Spleen (tissue), 11 donors: ENCODE measurements around the gene BPHL. TPM values are rescaled to one million over a fixed set of nuclear protein-coding genes. Genes with fewer than 3 reads are reported as not detected.

Source experiments
- DNase-seq: peaks from one replicate; pipeline ENCODE4 v3.0.0-alpha.2; 2020
- H3K27ac ChIP-seq, 8 donors: fragments of 200-600 bp; sonication (generic) in 7 of 8; 1 replicate in 4 of 8; 2 replicates in 4 of 8; pipeline versions ENCODE4 v1.5.0 to v1.8.0; 2016 to 2021; ENCODE audit warnings: inconsistent platforms in 4 of 8, mild to moderate bottlenecking in 4 of 8, moderate library complexity in 1 of 8
- H3K27me3 ChIP-seq, 7 donors: fragments of 200-600 bp; sonication (generic) in 6 of 7; replicated peaks in 1 of 7; 1 replicate in 4 of 7; 2 replicates in 3 of 7; pipeline versions ENCODE4 v1.5.0 to v1.8.0; 2016 to 2021; ENCODE audit warnings: inconsistent platforms in 3 of 7, mild to moderate bottlenecking in 1 of 7
- H3K36me3 ChIP-seq, 6 donors: fragments of 200-600 bp; sonication (generic) in 5 of 6; 1 replicate in 4 of 6; 2 replicates in 2 of 6; pipeline versions ENCODE4 v1.5.0 to v1.8.0; 2016 to 2021; ENCODE audit warnings: inconsistent platforms in 2 of 6
- H3K4me1 ChIP-seq, 6 donors: fragments of 200-600 bp; sonication (generic) in 5 of 6; 1 replicate in 3 of 6; 2 replicates in 3 of 6; pipeline versions ENCODE4 v1.5.0 to v1.8.0; 2016 to 2021; ENCODE audit warnings: inconsistent platforms in 3 of 6
- H3K4me3 ChIP-seq, 8 donors: fragments of 200-600 bp; sonication (generic) in 7 of 8; 1 replicate in 4 of 8; 2 replicates in 4 of 8; pipeline versions ENCODE4 v1.5.0 to v1.8.0; 2016 to 2021; ENCODE audit warnings: inconsistent platforms in 4 of 8, mild to moderate bottlenecking in 4 of 8, moderate library complexity in 2 of 8
- H3K9me3 ChIP-seq, 8 donors: fragments of 200-600 bp; sonication (generic) in 7 of 8; 1 replicate in 4 of 8; 2 replicates in 4 of 8; pipeline versions ENCODE4 v1.5.0 to v1.8.0; 2016 to 2021; ENCODE audit warnings: inconsistent platforms in 4 of 8
- POLR2A ChIP-seq, 3 donors: fragments of 450-650 bp; IDR thresholded peaks; one replicate each; pipeline ENCODE4 v1.5.1; 2017; ENCODE audit warnings: antibody characterized with exemption in 3 of 3, mild to moderate bottlenecking in 1 of 3
- POLR2AphosphoS5 ChIP-seq, 3 donors: sonication (generic); formaldehyde crosslinking; IDR thresholded peaks; one replicate each; pipeline ENCODE4 v1.5.1; 2017; ENCODE audit warnings: antibody characterized with exemption in 3 of 3
- WGBS, 5 donors: extraction: QIAGEN DNeasy Blood & Tissue Kit in 3 of 5; methylation state at CpG; one replicate each; pipeline versions ENCODE4 v1.1.5 to v1.1.7; 2013 to 2018; 5-methylcytosine and 5-hydroxymethylcytosine counted together
- intact Hi-C: fragments of 100-400 bp; cut with DNase I; formaldehyde crosslinking; loops from one replicate; pipeline ENCODE4 v1.15.0; 2023; ENCODE audit warnings: low total_unique reads
- polyA plus RNA-seq, 3 donors: library from polyadenylated mRNA; stranded (reverse); fragments of 200-250 nt; gene quantifications; one replicate each; pipeline ENCODE4 v1.2.1, GENCODE V29; 2013
- total RNA-seq, 7 donors: library from RNA; depleted of rRNA in 3 of 7; stranded (reverse); fragments of >200 nt in 3 of 7; fragmentation: NEBNext Ultra II Directional in 4 of 7; extraction: Animal tissue kit (Norgen Biotek cat#: 25700) in 4 of 7; gene quantifications; one replicate each; pipeline versions ENCODE4 v1.1.0 to v1.2.1, GENCODE V29; 2016 to 2021
- TF ChIP-seq, protein P1 (sequence below), 11 experiments: fragments of 200-600 bp in 7 of 11; fragments of 450-650 bp in 4 of 11; sonication (generic) in 4 of 11; IDR thresholded peaks in 8 of 11; conservative IDR thresholded peaks in 3 of 11; 1 replicate in 7 of 11; 2 replicates in 4 of 11; pipeline versions ENCODE4 v1.4.0 to v1.8.0; 2016 to 2021; ENCODE audit warnings: antibody characterized with exemption in 11 of 11, inconsistent platforms in 4 of 11, mild to moderate bottlenecking in 1 of 11
- donor health status: healthy with polysubstance abuse.
- donor health status: DM: no; HTN: no; CAD: no; lungs with moderate emphysema.
- donor health status: DM: no; HTN: no; CAD: no.
- donor health status: Bipolar disorder and iron deficiency.
- donor health status: healthy.
- donor health status: DM: no; HTN: no; CAD: no.
- donor health status: DM: yes; HTN: yes; CAD: no.

The BPHL gene
- total and polyA plus RNA-seq, 10 donors = 6.6 to 11.3 (median 9.4) TPM

DNA sequence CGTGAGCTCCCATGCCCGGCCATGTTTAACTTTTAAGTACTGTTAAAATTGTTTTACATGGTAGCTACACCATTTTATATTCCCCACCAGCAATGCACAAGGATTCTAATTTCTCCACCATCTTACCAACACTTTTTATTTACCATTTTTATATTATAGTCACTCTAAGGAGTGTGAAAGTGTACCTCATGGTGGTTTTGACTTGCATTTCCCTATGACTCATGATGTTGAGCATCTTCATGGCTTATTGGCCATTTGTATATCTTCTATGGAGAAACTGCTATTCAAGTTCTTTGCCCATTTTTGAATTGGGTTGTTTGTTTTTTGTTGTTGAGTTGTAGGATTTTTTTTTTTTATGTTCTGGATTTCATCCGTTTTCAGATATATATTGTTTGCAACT lies 15.6 kb upstream of the BPHL start:
- Histone ChIP-seq H3K27me3 (no peaks in the 10 kb centered on the region), H3K27ac (no peak overlapping the region), H3K4me3 (no peak overlapping the region), H3K36me3 (peaks cover 6 to 100% (median 77%) of the 10 kb centered on the region in 6 donors), H3K4me1 (no peaks in the 10 kb centered on the region), H3K9me3 (no peaks in the 10 kb centered on the region)
- intact Hi-C loops = no loop called here
- 95 to 98% (median 96%) methylated on average over 3 of the region's 3 CpGs for WGBS, 5 donors
- no peak for DNase-seq
- TF ChIP-seq POLR2A (IDR thresholded peaks at IDR 0.05) = no peak

DNA sequence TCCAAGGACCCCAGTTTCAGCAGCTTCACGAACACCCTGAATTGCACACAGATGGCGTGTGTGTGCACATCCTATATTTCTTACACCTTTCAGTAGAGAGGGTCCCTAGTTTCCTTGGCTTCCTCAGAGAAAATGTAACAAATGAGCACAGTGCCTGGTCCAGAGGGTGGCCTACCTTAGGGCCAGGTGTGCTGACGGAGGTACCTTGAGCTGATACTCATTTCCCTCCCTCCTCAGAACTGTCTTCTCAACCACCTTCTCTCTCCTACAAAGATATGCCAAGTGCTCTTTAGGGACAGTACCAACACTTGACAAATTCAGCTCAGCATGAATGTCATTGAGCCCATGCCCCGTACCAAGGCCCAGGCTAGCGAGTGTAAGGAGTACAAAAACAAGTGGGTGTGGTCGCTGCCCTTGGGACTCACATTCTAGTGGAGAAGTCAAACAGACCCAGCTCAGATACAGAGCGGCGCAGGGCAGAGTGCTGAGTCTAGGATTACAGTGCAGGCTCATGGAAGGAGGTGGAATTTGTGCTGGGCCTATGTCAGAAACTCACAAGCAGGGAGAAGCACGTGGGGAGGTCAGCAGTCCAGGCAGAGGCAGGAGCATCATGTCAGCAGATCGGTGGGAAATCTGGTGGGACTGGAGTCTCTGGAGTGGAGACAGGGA lies 9.6 kb upstream of the BPHL start:
- Histone ChIP-seq H3K27ac (no peak overlapping the region), H3K9me3 (no peaks in the 10 kb centered on the region), H3K4me3 (no peak overlapping the region), H3K4me1 (no peaks in the 10 kb centered on the region), H3K27me3 (no peaks in the 10 kb centered on the region), H3K36me3 (peaks cover 6 to 100% (median 81%) of the 10 kb centered on the region in 6 donors)
- 86 to 93% (median 92%) methylated on average over 10 of the region's 10 CpGs for WGBS, 5 donors
- TF ChIP-seq POLR2A (IDR thresholded peaks at IDR 0.05) (no peak), POLR2AphosphoS5 (IDR thresholded peaks at IDR 0.05) (no peak)
- TF ChIP-seq, protein P1, sequence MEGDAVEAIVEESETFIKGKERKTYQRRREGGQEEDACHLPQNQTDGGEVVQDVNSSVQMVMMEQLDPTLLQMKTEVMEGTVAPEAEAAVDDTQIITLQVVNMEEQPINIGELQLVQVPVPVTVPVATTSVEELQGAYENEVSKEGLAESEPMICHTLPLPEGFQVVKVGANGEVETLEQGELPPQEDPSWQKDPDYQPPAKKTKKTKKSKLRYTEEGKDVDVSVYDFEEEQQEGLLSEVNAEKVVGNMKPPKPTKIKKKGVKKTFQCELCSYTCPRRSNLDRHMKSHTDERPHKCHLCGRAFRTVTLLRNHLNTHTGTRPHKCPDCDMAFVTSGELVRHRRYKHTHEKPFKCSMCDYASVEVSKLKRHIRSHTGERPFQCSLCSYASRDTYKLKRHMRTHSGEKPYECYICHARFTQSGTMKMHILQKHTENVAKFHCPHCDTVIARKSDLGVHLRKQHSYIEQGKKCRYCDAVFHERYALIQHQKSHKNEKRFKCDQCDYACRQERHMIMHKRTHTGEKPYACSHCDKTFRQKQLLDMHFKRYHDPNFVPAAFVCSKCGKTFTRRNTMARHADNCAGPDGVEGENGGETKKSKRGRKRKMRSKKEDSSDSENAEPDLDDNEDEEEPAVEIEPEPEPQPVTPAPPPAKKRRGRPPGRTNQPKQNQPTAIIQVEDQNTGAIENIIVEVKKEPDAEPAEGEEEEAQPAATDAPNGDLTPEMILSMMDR (IDR thresholded peaks at IDR 0.05 in 8 of 11, conservative IDR thresholded peaks at IDR 0.05 in 3 of 11) = no peak
- no peak for DNase-seq
- intact Hi-C loops = no loop called here

DNA sequence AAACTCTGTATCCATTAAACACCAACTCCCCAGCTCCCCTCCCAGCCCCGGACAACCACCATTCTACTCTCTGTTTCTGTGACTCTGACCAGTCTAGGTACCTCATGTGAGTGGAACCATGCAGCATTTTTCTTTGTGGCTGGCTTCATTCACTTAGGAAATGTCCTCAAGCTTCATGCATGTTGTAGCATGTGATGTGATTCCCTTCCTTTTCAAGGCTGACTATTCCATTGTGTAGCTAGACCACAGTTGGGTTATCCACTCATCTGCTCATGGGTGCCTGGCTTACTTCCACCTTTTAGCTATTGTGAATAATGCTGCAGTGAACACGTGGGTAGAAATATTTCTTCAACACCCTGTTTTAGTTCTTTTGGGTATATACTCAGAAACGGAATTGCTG lies 8.8 kb upstream of the BPHL start:
- Histone ChIP-seq H3K27ac (no peak overlapping the region), H3K4me1 (no peaks in the 10 kb centered on the region), H3K9me3 (no peaks in the 10 kb centered on the region), H3K4me3 (no peak overlapping the region), H3K36me3 (peaks cover 6 to 100% (median 80%) of the 10 kb centered on the region in 6 donors), H3K27me3 (no peaks in the 10 kb centered on the region)
- WGBS, 5 donors = 78 to 98% (median 95%) methylated on average over 3 of the region's 3 CpGs
- intact Hi-C loops = no loop called here
- DNase-seq = no peak
- TF ChIP-seq POLR2A (IDR thresholded peaks at IDR 0.05) = no peak
- TF ChIP-seq POLR2AphosphoS5 (IDR thresholded peaks at IDR 0.05) = no peak
- TF ChIP-seq, protein P1 (IDR thresholded peaks at IDR 0.05 in 8 of 11, conservative IDR thresholded peaks at IDR 0.05 in 3 of 11) = no peak

DNA sequence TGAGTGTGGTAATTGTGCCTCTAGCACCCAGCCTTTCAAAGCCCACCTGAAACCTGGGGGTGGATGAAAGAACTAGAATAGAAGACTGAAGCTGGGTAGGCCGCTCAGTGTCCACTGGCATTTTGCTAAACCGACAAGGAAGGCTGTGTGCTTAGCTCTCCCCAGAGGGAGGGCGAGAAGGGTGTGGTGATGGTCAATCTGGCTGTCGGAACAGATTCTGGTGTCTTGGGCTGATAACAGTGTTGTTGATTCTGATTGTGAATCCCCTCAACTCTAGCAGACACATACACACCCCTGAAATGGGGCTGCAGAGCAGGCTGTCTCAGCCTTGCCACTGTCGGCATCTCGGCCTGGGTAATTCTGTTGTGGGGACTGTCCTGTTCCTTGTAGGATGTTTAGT lies 4.1 kb upstream of the BPHL start:
- H3K36me3 ChIP-seq = peaks cover 0 to 63% (median 48%) of the 10 kb centered on the region in 6 donors
- DNase-seq = no peak

More for the DNA sequence above, 4.1 kb upstream of the BPHL start:
- TF ChIP-seq, protein P1 (IDR thresholded peaks at IDR 0.05 in 8 of 11, conservative IDR thresholded peaks at IDR 0.05 in 3 of 11) = no peak
- TF ChIP-seq POLR2A (IDR thresholded peaks at IDR 0.05) (no peak), POLR2AphosphoS5 (IDR thresholded peaks at IDR 0.05) (no peak)
- intact Hi-C loops = no loop called here
- WGBS, 5 donors = 94 to 99% (median 97%) methylated on average over 5 to 6 of the region's 6 CpGs
- Histone ChIP-seq H3K27ac (no peak overlapping the region), H3K4me3 (no peak overlapping the region), H3K9me3 (no peaks in the 10 kb centered on the region), H3K4me1 (peaks cover 4 to 23% (median 15%) of the 10 kb centered on the region in 6 donors), H3K27me3 (no peaks in the 10 kb centered on the region)
